Measurements from ENCODE around the gene PHF19. TPM values are rescaled to one million over a fixed set of nuclear protein-coding genes. Genes with fewer than 3 reads are reported as not detected.

Gene PHF19
- polyA plus RNA-seq, 2 of the 4 experiments (the other 2 are of a cell fraction): 50.7 to 102 TPM

DNA sequence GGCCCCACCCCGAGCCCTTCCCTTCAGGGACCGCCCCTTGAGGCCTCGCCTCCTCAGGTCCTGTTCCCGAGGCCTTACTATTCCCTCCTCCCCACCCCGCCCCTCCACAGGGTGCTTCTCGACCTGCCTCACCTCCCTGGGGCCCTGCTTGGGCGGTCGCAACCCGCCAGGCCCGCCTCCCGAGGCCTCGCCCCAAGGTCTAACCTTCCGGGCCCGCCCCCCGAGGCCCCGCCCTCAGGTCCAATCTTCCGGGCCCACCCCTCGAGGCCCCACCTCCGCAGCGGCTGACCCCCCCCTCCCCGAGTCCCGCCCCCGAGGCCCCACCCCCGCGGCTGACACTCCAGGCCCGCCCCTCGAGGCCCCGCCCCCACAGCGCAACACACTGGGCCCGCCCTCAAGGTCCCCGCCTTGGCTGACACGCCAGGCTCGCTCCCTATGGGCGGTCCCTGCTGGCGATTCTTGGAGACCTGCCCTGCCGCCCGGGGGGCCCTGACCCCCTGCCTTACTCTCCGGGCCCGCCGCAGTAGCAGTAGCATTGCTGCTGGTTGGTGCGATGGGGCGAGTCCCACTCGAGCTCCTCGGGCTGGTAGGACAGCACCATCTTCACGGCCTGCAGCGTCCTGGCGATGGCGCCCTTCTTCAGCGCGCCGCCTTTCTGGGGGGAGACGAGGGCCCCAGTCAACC lies 8.2 kb downstream of the PHF19 start:
- peak; percentile 96 to 98 for DNase-seq (ENCODE audit: low read depth in 1 of 2, low spot score in 1 of 2)
- FAIRE-seq: no peak
- ChIA-PET CTCF (interaction anchor here (0.9 to 3.6 kb wide), 14 partner anchors 11 to 191 kb away, joined by 3 to 18 read pairs (median 4); no protein-coding TSS in a partner anchor), POLR2A (interaction anchor here (0.7 to 2.4 kb wide), 4 partner anchors 13 to 76 kb away, joined by 3 to 17 read pairs (median 4); partner anchors contain the start of gene FBXW2)
- peak overlapping the region; percentile 78 to 89 for H3K27ac ChIP-seq
- peaks cover 28% of the 10 kb centered on the region for H3K4me1 ChIP-seq
- peak; percentile 97 for ATAC-seq
- no peak for TF ChIP-seq HOXB5 (CRISPR knock-in tag; IDR thresholded peaks at IDR 0.05)
- TF ChIP-seq HMGXB4 (CRISPR knock-in tag; IDR thresholded peaks at IDR 0.05; ENCODE audit: borderline replicate concordance): no peak
- TF ChIP-seq ELK1 (IDR thresholded peaks at IDR 0.05; ENCODE audit: low read depth, low read length): no peak
- TF ChIP-seq, protein P1, sequence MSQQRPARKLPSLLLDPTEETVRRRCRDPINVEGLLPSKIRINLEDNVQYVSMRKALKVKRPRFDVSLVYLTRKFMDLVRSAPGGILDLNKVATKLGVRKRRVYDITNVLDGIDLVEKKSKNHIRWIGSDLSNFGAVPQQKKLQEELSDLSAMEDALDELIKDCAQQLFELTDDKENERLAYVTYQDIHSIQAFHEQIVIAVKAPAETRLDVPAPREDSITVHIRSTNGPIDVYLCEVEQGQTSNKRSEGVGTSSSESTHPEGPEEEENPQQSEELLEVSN (IDR thresholded peaks at IDR 0.05; ENCODE audit: borderline replicate concordance, low read depth): peak; percentile 65; the same call in 1 of the 2 replicates
- no peak for TF ChIP-seq SREBF2 (IDR thresholded peaks at IDR 0.05)
- TF ChIP-seq RAD21 (conservative IDR thresholded peaks at IDR 0.05 in 1 of 2, IDR thresholded peaks at IDR 0.05 in 1 of 2): peak; percentile 43 to 47; a peak in 3 of 5 replicates
- no peak for TF ChIP-seq EHF (CRISPR knock-in tag; IDR thresholded peaks at IDR 0.05)
- no peak for TF ChIP-seq ZC3H11A (IDR thresholded peaks at IDR 0.05)
- TF ChIP-seq HOXA7 (CRISPR knock-in tag; IDR thresholded peaks at IDR 0.05): no peak
- no peak for TF ChIP-seq FOSB (CRISPR knock-in tag; IDR thresholded peaks at IDR 0.05)
- TF ChIP-seq SMC3 (IDR thresholded peaks at IDR 0.05): peak; percentile 48; the same call in 2 of the 3 replicates
- TF ChIP-seq, protein P2, sequence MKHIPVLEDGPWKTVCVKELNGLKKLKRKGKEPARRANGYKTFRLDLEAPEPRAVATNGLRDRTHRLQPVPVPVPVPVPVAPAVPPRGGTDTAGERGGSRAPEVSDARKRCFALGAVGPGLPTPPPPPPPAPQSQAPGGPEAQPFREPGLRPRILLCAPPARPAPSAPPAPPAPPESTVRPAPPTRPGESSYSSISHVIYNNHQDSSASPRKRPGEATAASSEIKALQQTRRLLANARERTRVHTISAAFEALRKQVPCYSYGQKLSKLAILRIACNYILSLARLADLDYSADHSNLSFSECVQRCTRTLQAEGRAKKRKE (CRISPR knock-in tag; IDR thresholded peaks at IDR 0.05; ENCODE audit: low read depth): no peak
- no peak for TF ChIP-seq NFE2L2 (conservative IDR thresholded peaks at IDR 0.05; ENCODE audit: low read length)
- peak in 1 of 2 experiments; percentile 52; a peak in 1 of 5 replicates for TF ChIP-seq JUN (IDR thresholded peaks at IDR 0.05)
- TF ChIP-seq, protein P3, sequence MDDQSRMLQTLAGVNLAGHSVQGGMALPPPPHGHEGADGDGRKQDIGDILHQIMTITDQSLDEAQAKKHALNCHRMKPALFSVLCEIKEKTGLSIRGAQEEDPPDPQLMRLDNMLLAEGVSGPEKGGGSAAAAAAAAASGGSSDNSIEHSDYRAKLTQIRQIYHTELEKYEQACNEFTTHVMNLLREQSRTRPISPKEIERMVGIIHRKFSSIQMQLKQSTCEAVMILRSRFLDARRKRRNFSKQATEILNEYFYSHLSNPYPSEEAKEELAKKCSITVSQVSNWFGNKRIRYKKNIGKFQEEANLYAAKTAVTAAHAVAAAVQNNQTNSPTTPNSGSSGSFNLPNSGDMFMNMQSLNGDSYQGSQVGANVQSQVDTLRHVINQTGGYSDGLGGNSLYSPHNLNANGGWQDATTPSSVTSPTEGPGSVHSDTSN (IDR thresholded peaks at IDR 0.05): peak; percentile 41; the same call in 1 of the 2 replicates
- TF ChIP-seq, protein P4, sequence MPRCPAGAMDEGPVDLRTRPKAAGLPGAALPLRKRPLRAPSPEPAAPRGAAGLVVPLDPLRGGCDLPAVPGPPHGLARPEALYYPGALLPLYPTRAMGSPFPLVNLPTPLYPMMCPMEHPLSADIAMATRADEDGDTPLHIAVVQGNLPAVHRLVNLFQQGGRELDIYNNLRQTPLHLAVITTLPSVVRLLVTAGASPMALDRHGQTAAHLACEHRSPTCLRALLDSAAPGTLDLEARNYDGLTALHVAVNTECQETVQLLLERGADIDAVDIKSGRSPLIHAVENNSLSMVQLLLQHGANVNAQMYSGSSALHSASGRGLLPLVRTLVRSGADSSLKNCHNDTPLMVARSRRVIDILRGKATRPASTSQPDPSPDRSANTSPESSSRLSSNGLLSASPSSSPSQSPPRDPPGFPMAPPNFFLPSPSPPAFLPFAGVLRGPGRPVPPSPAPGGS (IDR thresholded peaks at IDR 0.05): peak; percentile 1; the same call in 2 of the 3 replicates
- 0 out of 2 replicates have a peak, but pooled peaks have one; percentile 63 for TF ChIP-seq MAX (IDR thresholded peaks at IDR 0.05)
- TF ChIP-seq, protein P5, sequence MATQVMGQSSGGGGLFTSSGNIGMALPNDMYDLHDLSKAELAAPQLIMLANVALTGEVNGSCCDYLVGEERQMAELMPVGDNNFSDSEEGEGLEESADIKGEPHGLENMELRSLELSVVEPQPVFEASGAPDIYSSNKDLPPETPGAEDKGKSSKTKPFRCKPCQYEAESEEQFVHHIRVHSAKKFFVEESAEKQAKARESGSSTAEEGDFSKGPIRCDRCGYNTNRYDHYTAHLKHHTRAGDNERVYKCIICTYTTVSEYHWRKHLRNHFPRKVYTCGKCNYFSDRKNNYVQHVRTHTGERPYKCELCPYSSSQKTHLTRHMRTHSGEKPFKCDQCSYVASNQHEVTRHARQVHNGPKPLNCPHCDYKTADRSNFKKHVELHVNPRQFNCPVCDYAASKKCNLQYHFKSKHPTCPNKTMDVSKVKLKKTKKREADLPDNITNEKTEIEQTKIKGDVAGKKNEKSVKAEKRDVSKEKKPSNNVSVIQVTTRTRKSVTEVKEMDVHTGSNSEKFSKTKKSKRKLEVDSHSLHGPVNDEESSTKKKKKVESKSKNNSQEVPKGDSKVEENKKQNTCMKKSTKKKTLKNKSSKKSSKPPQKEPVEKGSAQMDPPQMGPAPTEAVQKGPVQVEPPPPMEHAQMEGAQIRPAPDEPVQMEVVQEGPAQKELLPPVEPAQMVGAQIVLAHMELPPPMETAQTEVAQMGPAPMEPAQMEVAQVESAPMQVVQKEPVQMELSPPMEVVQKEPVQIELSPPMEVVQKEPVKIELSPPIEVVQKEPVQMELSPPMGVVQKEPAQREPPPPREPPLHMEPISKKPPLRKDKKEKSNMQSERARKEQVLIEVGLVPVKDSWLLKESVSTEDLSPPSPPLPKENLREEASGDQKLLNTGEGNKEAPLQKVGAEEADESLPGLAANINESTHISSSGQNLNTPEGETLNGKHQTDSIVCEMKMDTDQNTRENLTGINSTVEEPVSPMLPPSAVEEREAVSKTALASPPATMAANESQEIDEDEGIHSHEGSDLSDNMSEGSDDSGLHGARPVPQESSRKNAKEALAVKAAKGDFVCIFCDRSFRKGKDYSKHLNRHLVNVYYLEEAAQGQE (IDR thresholded peaks at IDR 0.05): no peak
- peak; percentile 51 for TF ChIP-seq CTCF (IDR thresholded peaks at IDR 0.05)
- TF ChIP-seq POLR2A (IDR thresholded peaks at IDR 0.05; ENCODE audit: low read length): peak; percentile 48
- no peak for TF ChIP-seq EHMT2 (IDR thresholded peaks at IDR 0.05; ENCODE audit: low read depth)
- 11% methylated on average over 9 of the region's 52 CpGs for WGBS (ENCODE audit: missing lambda C conversion rate)
- H3K4me3 ChIP-seq: peak overlapping the region; percentile 39
- H3K4me2 ChIP-seq: peak overlapping the region; percentile 92
- H3K9me3 ChIP-seq: no peaks in the 10 kb centered on the region
